Ishikawa (cell line): ENCODE data around the gene FOXP1.

Experiments
- CEBPB ChIP-seq: IDR thresholded peaks from 2 replicates; pipeline ENCODE4 v1.6.1; 2012
- CREB1 ChIP-seq: IDR thresholded peaks from 2 replicates; pipeline ENCODE4 v1.6.1; 2012; ENCODE audit warnings: low read depth
- EGR1 ChIP-seq: IDR thresholded peaks from 2 replicates; pipeline ENCODE4 v1.6.1; 2012
- EP300 ChIP-seq: IDR thresholded peaks from 2 replicates; pipeline ENCODE4 v1.6.1; 2012; ENCODE audit warnings: borderline replicate concordance
- FOXM1 ChIP-seq: IDR thresholded peaks from 2 replicates; pipeline ENCODE4 v1.6.1; 2012; ENCODE audit warnings: low read depth, borderline replicate concordance
- NFIC ChIP-seq: IDR thresholded peaks from 2 replicates; pipeline ENCODE4 v1.6.1; 2012
- RAD21 ChIP-seq: IDR thresholded peaks from 2 replicates; pipeline ENCODE4 v1.6.1; 2012; ENCODE audit warnings: low read depth
- TAF1 ChIP-seq: IDR thresholded peaks from 2 replicates; pipeline ENCODE4 v1.6.1; 2012; ENCODE audit warnings: low read depth, mild to moderate bottlenecking
- TCF12 ChIP-seq: IDR thresholded peaks from 2 replicates; pipeline ENCODE4 v1.6.1; 2012; ENCODE audit warnings: low read depth
- TEAD4 ChIP-seq: IDR thresholded peaks from 2 replicates; pipeline ENCODE4 v1.6.1; 2012
- YY1 ChIP-seq: IDR thresholded peaks from 2 replicates; pipeline ENCODE4 v1.6.1; 2012; ENCODE audit warnings: low read depth
- ZBTB7A ChIP-seq: IDR thresholded peaks from 2 replicates; pipeline ENCODE4 v1.6.1; 2012; ENCODE audit warnings: low read depth
- TF ChIP-seq, protein P1 (sequence below): IDR thresholded peaks from 2 replicates; pipeline ENCODE4 v1.6.1; 2012
- TF ChIP-seq, protein P2 (sequence below): IDR thresholded peaks from 2 replicates; pipeline ENCODE4 v1.6.1; 2012
- TF ChIP-seq, protein P3 (sequence below): IDR thresholded peaks from 2 replicates; pipeline ENCODE4 v1.6.1; 2012; ENCODE audit warnings: low read depth, mild to moderate bottlenecking

FOXP1 gene

GRCh38 chr3:71469138-71469435 lies 114.4 kb downstream of the FOXP1 start:
- no peak for TF ChIP-seq RAD21

DNA sequence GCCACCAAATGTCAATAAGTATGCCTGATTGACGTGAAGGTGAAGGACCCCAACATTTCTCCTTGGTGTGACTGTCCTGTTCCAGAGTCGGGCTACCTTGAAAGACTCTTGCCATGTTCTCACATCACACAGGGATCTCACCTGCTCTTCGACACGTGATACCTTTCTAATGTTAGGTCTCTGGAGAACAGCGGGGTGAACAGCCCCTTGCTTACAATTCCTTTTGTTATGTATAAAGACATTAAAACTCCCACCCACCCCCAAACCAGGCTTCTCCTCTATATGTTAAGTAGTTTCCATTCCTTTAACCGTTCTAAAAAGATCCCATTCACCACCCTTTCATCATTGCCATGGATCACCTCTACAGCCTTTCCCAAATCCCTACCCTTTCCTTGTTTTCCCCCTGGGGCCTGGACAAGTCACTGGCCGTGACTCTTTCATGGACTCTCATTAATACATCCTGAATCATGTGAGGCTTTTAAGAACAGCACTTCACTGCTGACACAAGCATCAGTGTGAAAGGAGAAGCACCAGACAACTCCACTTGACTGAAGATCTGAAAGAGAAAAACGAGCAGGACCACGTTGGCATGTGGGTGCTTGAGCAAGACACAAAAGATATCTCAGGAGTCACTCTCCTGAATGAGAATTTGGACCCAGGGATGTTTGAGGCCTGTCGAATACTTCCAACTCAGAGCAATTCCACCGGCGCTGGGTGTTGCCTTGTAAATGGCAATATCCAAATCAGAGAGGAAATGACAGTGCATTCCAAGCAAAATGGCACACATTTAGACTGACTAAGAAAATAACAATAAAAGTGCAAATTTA lies 115.0 kb downstream of the FOXP1 start:
- TF ChIP-seq CREB1, result no peak
- no peak for TF ChIP-seq EGR1
- TF ChIP-seq YY1, result no peak
- no peak for TF ChIP-seq TCF12
- no peak for TF ChIP-seq TEAD4
- TF ChIP-seq TAF1, result no peak
- TF ChIP-seq ZBTB7A, result no peak

GRCh38 chr3:71466483-71466882 lies 117.0 kb downstream of the FOXP1 start:
- no peak for TF ChIP-seq ZBTB7A
- TF ChIP-seq EGR1, result no peak
- TF ChIP-seq, protein P1, sequence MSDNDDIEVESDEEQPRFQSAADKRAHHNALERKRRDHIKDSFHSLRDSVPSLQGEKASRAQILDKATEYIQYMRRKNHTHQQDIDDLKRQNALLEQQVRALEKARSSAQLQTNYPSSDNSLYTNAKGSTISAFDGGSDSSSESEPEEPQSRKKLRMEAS, result no peak
- no peak for TF ChIP-seq YY1
- TF ChIP-seq FOXM1, result no peak
- no peak for TF ChIP-seq RAD21
- TF ChIP-seq EP300, result no peak
- TF ChIP-seq, protein P2, sequence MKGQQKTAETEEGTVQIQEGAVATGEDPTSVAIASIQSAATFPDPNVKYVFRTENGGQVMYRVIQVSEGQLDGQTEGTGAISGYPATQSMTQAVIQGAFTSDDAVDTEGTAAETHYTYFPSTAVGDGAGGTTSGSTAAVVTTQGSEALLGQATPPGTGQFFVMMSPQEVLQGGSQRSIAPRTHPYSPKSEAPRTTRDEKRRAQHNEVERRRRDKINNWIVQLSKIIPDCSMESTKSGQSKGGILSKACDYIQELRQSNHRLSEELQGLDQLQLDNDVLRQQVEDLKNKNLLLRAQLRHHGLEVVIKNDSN, result no peak
- TF ChIP-seq TCF12, result no peak

DNA sequence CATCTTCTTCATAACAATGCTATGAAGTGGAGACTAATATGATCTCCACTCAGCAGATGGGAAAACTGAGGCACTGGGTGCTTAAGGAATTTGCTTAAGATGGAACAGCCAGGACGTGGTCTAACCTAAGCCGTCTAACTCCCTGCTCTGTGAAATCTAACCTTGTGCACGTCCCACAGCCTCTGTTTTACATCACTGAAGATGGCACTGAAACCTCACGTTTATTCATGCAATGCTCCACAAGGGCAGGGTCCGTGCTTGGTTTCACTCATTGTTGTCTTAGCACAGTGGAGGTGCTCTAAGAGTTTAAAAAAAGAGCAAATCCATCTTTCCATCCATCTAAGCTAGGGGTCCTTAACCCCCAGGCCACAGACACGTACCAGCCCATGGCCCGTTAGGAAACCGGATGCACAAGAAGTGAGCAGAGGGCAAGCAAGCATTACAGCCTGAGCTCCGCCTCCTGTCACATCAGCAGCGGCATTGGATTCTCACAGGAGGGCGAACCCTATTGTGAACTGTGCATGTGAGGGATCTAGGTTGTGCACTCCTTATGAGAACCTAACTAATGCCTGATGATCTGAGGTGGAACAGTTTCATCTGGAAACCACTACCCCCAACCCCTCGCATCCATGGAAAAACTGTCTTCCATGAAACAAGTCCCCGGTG lies 118.0 kb downstream of the FOXP1 start:
- no peak for TF ChIP-seq EP300
- TF ChIP-seq EGR1, result no peak
- TF ChIP-seq, protein P1, result no peak
- TF ChIP-seq ZBTB7A, result no peak
- TF ChIP-seq TCF12, result no peak
- TF ChIP-seq, protein P3, sequence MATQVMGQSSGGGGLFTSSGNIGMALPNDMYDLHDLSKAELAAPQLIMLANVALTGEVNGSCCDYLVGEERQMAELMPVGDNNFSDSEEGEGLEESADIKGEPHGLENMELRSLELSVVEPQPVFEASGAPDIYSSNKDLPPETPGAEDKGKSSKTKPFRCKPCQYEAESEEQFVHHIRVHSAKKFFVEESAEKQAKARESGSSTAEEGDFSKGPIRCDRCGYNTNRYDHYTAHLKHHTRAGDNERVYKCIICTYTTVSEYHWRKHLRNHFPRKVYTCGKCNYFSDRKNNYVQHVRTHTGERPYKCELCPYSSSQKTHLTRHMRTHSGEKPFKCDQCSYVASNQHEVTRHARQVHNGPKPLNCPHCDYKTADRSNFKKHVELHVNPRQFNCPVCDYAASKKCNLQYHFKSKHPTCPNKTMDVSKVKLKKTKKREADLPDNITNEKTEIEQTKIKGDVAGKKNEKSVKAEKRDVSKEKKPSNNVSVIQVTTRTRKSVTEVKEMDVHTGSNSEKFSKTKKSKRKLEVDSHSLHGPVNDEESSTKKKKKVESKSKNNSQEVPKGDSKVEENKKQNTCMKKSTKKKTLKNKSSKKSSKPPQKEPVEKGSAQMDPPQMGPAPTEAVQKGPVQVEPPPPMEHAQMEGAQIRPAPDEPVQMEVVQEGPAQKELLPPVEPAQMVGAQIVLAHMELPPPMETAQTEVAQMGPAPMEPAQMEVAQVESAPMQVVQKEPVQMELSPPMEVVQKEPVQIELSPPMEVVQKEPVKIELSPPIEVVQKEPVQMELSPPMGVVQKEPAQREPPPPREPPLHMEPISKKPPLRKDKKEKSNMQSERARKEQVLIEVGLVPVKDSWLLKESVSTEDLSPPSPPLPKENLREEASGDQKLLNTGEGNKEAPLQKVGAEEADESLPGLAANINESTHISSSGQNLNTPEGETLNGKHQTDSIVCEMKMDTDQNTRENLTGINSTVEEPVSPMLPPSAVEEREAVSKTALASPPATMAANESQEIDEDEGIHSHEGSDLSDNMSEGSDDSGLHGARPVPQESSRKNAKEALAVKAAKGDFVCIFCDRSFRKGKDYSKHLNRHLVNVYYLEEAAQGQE, result no peak
- TF ChIP-seq CREB1, result no peak
- no peak for TF ChIP-seq CEBPB
- TF ChIP-seq TEAD4, result no peak
- no peak for TF ChIP-seq YY1
- TF ChIP-seq FOXM1, result no peak
- TF ChIP-seq, protein P2, result no peak
- TF ChIP-seq TAF1, result no peak
- no peak for TF ChIP-seq RAD21
- TF ChIP-seq NFIC, result no peak

GRCh38 chr3:71464613-71465012 lies 118.9 kb downstream of the FOXP1 start:
- TF ChIP-seq CREB1 (no peak), YY1 (no peak), RAD21 (no peak), CEBPB (no peak), TAF1 (no peak), TEAD4 (no peak), EP300 (no peak), FOXM1 (no peak), ZBTB7A (no peak), EGR1 (no peak), NFIC (no peak)
- TF ChIP-seq, protein P2, result no peak
- TF ChIP-seq, protein P1, result no peak
- TF ChIP-seq, protein P3, result no peak
